ENCODE results near the gene ZNF672. TPM values are rescaled to one million over a fixed set of nuclear protein-coding genes. Genes with fewer than 3 reads are reported as not detected.

The ZNF672 gene
- total RNA-seq, 2 donors from 2014 or later = 27.8 to 57.4 TPM

- intact Hi-C loops (cut with DNase I) = no loop called here
- Histone ChIP-seq H3K9me3 (no peaks in the 10 kb centered on the region), H3K4me1 (peaks cover 9% of the 10 kb centered on the region), H3K27me3 (no peaks in the 10 kb centered on the region), H3K4me3 (peak overlapping the region; percentile 61), H3K36me3 (no peaks in the 10 kb centered on the region), H3K9ac (ENCODE audit: low read depth in 2 of 2, low read length in 2 of 2) (peak overlapping the region; percentile 41 to 70), H3K27ac (peak overlapping the region; percentile 82)
- no peak for TF ChIP-seq CTCF (IDR thresholded peaks at IDR 0.05)
- no peak for DNase-seq
These were observed 24.6 kb downstream of the ZNF672 start for GRCh38 chr1:248862695-248862997.

GRCh38 chr1:248862998-248863881 is 25.2 kb downstream of the ZNF672 start:
- Histone ChIP-seq H3K9me3 (no peaks in the 10 kb centered on the region), H3K9ac (ENCODE audit: low read depth in 2 of 2, low read length in 2 of 2) (peak overlapping the region; percentile 41 to 70), H3K27me3 (no peaks in the 10 kb centered on the region), H3K36me3 (no peaks in the 10 kb centered on the region), H3K4me3 (peak overlapping the region; percentile 61), H3K27ac (peak overlapping the region; percentile 82), H3K4me1 (peaks cover 6% of the 10 kb centered on the region)
- DNase-seq = peak; percentile 94
- intact Hi-C loops (cut with DNase I) = no loop called here
- no peak for TF ChIP-seq CTCF (IDR thresholded peaks at IDR 0.05)

GRCh38 chr1:248871837-248872401 is 33.9 kb downstream of the ZNF672 start:
- no peak overlapping the region for H3K27ac ChIP-seq

GRCh38 chr1:248872752-248873408 is 34.9 kb downstream of the ZNF672 start:
- no peak for TF ChIP-seq CTCF (IDR thresholded peaks at IDR 0.05)
- Histone ChIP-seq H3K36me3 (no peaks in the 10 kb centered on the region), H3K9me3 (no peaks in the 10 kb centered on the region), H3K27ac (peak overlapping the region; percentile 99), H3K27me3 (no peaks in the 10 kb centered on the region), H3K4me3 (peak overlapping the region; percentile 74), H3K4me1 (no peaks in the 10 kb centered on the region), H3K9ac (ENCODE audit: low read depth in 2 of 2, low read length in 2 of 2) (peak overlapping the region; percentile 69 to 98)
- DNase-seq = peak; percentile 74
- intact Hi-C loops (cut with DNase I) = no loop called here

More at GRCh38 chr1:248871837-248872401, 33.9 kb downstream of the ZNF672 start:
- TF ChIP-seq CTCF (IDR thresholded peaks at IDR 0.05) = no peak
- Histone ChIP-seq H3K27me3 (no peaks in the 10 kb centered on the region), H3K9me3 (no peaks in the 10 kb centered on the region), H3K36me3 (no peaks in the 10 kb centered on the region), H3K9ac (ENCODE audit: low read depth in 2 of 2, low read length in 2 of 2) (no peak overlapping the region), H3K4me3 (no peak overlapping the region), H3K4me1 (no peaks in the 10 kb centered on the region)
- intact Hi-C loops (cut with DNase I) = no loop called here
- DNase-seq = no peak

- H3K27me3 ChIP-seq = no peaks in the 10 kb centered on the region
- H3K9me3 ChIP-seq = no peaks in the 10 kb centered on the region
- no peaks in the 10 kb centered on the region for H3K4me1 ChIP-seq
- TF ChIP-seq CTCF (IDR thresholded peaks at IDR 0.05) = no peak
- H3K36me3 ChIP-seq = no peaks in the 10 kb centered on the region
- H3K27ac ChIP-seq = peak overlapping the region; percentile 99
- intact Hi-C loops (cut with DNase I) = no loop called here
- H3K9ac ChIP-seq (ENCODE audit: low read depth in 2 of 2, low read length in 2 of 2) = peak overlapping the region; percentile 69 to 98
- H3K4me3 ChIP-seq = peak overlapping the region; percentile 74
- peak; percentile 97 for DNase-seq
These were observed 35.5 kb downstream of the ZNF672 start for GRCh38 chr1:248873409-248873992.

Measured in colonic mucosa (tissue), 4 donors.